ENCODE results near the gene MAP2K6.

The MAP2K6 gene

DNA sequence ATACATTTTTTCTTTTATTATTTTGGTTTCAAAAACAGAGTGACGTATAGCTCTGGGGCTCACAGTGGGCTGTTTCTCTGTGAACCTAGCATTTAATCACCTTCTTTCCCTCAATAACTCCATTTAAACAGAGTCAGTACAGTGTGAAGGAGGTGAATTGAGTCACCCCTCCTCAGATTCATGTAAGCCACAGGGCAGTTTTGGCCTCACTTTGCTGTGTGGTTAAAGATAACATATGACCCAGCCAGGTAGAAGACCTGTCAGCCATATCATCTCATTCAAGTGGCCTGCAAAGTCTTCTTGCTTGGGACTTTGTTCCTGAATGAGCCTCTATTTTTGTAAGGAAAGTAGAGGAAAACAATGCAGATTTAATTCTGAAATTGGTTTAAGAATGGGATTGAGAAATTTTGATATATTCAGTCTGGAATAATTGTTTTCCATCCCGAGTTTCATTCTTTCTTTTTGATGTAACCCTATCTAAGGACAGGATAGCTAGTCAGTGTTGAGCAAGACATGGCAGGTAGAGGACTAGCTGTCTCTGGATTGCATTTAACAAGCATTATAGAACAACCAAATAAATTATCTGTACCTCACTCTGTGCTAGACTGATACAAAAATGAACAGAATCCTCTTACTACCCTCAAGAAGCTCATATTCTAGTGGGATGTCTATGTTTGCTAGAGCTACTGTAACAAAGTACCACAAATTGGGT, 13.1 kb downstream of the MAP2K6 start:
- no peak for DNase-seq

DNA sequence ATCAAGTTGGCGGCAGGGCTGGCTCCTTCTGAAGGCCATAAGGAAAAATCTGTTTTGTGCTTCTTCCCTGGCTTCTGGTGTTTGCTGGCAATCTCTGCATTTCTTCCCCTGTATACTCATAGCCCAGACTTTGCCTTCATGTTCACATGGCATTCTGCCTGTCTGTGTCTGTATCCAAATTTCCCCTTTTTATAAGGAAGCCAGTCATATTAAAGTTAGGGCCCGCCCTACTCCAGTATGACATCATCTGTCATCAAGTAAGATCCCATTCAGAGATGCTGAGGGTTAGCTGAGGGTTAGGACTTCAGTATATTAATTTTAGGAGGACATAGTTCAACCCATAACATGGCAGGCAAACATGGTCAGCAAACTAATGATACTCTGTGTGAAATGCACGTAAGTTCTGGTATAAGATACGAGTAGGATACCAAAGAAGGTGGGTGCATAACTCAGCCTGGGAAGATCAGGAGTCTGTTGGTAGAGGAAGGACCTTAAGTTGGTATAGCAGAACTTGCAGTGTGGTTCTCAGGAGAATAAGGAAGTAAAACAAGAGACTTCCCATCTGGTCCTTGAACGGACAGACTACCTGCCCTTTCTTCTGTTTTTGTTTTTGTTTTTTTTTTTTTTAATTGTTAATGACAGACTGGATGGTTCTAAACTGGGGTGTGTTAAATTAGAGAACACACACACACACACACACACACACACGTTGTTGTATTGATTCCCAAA, 13.9 kb downstream of the MAP2K6 start:
- no peak for DNase-seq

DNA sequence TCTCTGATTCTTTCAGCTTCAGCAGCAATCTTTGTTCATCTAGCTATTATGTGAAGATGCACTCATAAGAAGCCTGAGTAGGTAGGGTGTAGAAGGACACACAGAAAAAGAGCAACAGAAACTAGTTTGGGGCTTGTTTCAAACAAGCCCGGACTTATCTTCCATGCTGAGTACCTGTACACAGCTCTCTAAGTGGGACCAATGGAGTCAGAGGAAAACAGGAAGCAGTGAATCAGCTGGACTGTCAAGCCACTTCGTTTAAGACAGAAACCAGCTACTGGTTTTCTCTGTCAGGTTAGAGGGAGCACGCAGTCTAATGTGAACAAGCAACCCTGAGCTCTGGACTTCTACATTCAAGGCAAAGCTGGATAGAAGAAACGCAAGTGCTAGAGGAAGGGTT, 16.0 kb downstream of the MAP2K6 start:
- DNase-seq = peak; percentile 4

DNA sequence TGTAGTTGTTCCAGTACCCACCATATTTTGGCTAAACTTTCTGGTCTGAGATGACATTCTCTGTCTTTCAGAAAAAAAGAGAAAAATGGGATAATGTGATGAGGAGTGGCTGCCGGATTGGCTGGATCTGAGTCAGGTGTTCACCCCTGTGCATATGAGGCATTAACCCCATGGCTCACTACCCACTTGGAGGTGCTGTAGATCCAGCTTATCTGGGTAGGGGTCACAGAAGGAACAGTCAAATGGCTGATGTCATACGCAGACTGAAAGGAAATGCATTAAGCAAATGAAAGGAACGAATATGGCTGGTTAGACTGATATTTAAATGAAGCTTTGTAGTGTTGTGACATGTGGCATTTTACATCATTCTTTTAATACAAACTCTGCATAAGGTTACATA, 17.3 kb downstream of the MAP2K6 start:
- DNase-seq = no peak

DNA sequence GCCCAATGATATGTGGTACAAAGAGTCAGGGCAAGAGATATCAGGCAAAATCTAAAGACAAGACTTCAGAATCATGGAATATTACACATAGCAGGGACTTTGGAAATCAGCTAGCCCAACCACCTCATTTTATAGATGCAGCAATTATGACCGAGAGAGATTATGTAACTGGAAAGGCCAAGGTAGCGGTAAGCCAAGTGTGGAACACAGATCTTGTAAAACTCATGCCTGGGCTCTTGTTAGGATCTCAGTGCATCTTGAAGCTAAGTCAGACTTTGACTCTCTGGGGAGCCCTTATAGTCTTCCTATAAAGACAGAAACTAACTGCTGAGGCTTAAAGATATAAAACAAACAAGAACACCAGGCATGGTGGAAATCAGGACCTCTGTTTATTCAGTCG, 18.6 kb downstream of the MAP2K6 start:
- DNase-seq = no peak

DNA sequence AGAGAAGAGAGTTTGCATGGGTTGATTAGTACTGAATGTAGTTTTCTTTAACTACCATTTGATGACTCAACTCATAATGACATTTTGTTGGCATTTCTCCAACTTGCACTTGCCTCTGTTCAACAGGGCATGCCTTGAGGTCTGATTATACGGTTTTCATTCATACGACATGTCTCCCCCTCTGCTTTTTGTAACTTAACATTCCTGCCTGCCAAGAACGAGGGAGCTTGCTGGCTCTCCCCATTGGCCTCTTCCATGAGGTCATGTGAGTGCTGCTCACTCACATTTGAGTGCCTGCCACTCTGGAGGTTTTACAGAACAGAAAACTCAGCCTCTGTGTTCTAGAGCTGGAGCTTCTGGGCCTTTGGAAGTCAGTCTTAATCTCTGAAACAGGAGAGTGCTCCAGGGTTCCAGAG, 19.7 kb downstream of the MAP2K6 start:
- peak; percentile 28 for DNase-seq

DNA sequence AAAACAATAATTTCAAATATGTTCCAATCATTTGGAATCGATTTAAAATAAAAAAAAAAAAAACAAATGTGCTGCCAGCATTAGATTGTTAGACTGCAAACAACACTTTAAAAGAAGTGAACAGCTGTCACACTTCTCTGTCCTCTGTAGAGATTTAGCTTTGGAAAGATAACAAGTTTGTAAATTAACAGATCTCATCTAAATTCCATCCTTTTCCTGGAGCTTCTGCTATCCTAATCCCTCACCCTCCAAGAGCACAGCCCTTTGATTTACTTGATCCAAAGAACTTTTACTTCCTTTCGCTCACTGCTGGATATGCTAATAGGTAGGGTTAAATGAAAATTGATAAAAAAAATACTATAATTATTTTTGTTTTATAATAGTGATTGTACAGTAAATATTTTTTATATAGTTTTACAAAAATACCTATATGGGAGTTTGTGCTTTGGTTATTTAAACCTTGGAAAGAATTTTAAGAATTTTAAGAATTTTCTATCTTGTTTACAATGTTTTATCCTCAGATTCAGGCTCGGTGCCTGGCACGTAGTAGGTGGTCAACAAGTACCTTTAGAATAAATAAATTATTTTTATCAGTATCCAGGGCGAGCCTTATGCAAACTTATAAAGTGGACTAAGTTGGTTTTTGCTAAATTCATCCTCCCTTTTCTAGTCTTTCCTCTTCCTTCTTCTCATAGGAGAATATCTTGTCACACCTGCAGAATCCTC, 21.6 kb downstream of the MAP2K6 start:
- no peak for DNase-seq

DNA sequence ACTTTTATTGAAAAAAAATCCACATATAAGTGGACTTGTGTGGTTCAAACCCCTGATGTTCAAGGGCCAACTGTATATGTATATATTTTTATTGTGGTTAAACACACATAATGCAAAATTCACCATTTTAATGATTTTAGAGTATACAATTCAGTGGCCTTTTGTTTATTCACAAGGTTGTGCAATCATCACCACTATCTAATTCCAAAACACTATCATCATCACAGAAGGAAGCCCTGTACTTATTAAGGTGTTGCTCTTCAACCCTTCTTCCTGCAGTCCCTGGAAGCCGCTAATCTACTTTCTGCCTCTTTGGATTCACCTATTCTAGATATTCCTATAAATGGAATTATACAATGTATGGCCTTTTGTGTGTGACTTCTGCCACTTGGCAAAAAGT, 23.0 kb downstream of the MAP2K6 start:
- DNase-seq = no peak

DNA sequence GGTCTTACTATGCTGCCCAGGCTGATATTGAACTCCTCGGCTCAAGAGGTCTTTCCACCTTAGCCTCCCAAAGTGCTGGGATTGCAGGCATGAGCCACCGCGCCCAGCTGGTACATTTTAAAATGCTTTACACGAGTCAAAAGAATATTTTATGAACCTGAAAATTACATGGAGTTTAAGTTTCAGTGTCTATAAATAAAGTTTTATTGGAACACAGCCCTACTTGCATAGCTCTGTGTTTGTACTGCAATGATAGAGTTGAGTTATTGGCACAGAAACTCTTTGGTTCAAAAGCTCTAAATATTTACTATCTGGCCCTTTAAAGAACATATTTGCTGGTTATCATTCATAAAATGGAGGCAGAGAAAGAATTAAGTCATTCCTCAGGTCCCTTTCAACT, 24.3 kb downstream of the MAP2K6 start:
- DNase-seq = no peak

DNA sequence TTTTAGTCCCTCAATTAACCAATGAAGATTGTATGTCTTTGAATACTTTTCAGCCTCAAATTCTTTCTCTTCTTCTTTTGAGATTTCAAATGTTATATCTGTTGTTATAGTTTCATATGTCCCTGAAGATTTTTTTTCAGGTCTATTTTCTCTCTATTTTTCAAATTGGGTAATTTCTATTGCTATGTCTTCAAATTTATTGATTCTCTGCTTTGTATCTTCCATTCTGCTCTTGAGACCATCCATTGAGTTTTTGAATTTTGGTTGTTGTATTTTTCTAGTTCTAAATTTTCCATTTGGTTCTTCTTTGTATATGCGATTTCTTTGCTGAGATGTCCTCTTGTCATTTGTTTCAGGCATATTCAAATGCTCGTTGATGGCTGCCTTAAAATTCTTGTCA, 26.7 kb downstream of the MAP2K6 start:
- no peak for DNase-seq

DNA sequence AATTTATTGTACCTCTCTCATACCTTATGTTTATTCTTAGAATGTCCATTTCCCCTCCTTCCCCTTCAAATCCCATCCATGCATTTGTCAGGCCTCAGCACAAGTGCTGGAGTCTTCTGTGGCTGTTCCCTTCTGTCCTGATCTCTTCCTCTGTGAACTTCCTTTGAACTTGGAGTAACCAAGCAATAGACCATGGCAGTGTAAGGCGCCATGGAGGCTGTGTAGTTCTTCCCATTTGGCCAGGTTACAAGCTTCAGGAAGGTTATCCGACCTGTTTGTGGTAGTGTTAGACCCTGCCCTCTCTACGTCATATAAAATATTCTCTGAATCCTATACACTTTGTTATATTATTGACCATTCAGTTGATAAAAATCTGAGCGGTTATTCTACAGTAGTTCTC, 28.6 kb downstream of the MAP2K6 start:
- DNase-seq = no peak

DNA sequence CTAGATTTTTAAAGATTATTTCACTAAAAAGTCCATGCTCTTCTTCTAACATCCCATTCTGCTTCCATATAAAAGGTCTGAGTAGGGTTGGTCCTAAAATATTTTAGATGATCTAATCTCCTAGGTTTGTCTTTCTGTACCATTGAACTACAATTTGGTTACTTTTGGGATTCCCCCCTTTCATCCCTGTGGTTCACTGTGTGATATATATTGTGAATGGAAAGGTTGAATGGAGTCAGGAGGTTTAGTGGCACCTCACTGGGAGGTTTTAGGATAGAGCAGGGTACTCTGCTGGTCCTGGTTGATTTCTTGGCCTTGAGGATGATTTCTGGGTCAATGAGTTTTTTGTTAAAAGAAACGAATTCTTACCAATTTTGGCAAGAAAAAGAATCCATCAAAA, 29.5 kb downstream of the MAP2K6 start:
- DNase-seq = no peak

DNA sequence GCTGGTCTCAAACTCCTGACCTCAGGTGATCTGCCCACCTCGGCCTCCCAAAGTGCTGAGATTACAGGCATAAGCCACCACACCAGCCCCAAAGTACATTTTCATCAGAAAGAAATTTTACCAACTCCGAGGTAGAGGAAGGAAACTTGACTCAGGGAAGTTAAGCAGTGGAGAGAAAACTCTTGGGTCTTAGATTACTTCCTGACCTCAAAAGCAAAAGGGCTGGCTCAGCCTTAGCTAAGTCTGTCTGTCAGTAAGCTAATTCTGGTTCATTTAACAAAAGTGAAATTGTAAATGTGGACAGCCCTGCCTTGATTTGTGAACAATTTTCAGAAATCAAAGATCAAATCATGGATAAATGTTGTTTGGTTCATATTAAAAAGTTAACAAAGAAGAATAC, 30.6 kb downstream of the MAP2K6 start:
- DNase-seq = no peak

DNA sequence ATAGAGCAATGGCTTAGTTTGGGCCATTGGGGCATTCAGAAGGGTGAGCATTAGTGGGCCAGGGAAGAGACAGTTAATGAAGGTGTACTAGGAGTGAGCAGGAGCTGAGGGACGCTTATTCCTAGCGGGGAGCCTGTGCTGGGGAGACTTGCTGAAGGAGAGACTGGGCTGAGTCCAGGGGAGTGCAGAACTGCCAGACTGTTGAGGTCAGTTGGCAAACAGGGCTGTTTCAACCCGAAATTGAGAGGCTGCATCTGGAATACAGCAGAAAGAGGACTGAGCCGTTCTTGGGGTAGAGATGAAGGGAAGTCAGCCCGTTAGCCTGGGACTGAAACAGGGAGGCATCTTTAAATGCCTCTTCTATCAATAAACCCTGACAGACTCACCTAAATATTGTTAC, 33.2 kb downstream of the MAP2K6 start:
- DNase-seq = no peak

DNA sequence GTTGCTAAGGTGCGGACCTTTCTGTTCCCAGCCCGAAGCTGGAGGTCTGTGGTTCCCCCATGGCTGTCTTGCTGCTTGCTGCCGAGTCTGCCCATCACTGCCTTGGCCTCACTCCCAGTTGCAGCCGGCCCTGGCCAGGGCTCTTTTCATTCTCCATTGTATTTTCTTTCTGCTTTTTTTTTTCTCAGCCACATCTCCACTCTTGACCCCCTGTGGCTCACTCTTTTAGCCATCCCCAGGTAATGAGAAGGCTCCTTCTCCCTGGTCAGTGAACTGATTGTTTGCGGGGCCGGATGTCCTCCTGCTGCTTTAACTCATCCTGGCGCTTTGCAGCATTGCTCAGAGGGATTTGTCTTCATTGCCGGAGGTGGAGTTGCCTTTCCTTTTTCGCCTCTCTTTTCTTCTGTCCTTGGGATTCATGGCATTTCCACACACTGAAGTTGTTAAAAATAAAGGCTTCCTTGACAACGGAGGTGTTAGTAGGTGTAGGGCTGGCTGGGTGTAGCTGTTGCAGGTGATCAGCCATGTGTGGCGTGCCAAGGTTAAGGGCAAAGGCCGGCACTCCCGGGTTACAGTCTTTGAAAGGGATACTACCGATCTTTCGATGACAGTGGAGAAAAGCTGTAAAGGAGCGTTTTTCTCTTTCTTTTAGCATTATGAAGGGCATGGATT, 34.1 kb downstream of the MAP2K6 start:
- DNase-seq = no peak

DNA sequence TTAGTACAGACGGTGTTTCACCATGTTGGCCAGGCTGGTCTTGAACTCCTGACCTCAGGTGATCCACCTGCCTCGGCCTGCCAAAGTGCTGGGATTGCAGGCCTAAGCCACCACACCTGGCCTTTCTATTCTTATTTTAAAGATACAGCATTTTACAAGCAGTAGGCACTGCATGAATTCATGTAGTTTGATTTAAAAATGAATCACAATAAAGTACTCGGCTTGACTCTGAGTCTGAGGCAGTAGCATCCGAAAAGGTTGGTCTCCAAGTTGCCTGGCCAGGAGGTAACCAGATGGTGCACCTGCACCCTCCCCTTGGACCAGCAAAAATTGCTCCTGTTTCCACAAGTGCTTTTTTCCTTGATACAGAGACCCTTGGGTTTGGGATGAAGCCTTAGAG, 35.6 kb downstream of the MAP2K6 start:
- DNase-seq = no peak

DNA sequence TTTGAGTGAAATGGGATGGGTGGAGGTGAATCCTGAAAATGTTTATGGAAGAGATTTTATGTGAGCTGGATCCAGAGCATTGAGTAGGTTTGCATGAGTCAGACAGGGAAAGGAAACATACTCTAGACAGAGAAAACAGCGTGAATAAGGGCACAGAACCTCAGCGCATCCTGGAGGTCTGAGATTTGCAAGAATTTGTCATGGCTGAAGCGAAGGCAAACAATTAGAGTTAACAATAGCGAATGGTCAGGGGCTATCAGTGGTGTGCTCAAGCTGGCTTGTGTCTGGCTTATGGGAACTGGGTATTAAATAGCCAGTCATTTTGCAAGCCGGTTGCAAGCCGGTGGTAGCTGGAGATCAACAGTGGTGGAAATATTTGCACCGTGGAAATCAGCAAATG, 36.4 kb downstream of the MAP2K6 start:
- no peak for DNase-seq

DNA sequence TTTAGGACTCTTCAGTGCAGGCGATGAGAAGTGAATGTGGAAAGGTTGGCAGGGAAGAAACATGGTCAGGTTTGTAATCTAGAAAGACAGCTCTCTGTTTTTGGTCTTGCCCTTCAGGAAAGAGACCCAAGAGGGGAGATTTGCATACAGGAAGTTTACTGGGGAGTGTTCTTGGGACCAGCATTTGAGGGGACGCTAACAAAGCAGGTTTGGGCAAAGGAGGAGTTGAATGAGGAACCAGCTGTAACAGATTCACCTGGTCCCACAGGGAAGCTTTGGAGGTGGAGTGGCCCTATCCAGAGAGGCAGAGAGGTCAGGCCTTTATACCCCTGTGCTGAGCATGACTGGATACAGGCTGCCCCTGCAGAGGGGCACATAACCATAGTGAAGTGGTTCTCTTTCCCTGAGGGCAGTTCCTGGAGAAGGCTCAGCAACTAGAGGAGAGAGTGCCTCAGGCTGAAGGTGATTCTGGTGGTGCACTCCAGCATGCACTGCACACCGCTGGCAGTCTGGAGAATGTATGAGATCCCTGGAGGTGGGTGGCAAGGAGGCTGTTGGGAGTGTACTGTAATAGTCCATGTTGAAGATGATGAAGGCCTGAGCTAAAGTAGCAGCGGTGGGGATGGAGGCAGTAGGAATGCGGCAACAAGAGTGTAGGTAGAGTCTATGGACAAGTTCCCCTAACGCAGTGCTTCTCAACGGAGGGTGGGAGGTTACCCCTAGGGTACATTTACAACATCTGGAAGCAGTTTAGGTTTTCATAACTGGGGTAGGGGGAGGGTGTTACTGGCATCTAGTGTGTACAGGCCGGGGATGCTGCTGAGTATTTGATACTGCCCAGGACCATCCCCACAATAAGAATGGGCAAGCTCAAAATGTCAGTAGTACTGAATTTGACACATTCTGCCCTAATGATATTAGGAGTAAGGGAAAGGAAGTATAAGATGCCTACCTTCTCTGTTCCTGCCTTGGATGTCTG, 37.2 kb downstream of the MAP2K6 start:
- no peak for DNase-seq

DNA sequence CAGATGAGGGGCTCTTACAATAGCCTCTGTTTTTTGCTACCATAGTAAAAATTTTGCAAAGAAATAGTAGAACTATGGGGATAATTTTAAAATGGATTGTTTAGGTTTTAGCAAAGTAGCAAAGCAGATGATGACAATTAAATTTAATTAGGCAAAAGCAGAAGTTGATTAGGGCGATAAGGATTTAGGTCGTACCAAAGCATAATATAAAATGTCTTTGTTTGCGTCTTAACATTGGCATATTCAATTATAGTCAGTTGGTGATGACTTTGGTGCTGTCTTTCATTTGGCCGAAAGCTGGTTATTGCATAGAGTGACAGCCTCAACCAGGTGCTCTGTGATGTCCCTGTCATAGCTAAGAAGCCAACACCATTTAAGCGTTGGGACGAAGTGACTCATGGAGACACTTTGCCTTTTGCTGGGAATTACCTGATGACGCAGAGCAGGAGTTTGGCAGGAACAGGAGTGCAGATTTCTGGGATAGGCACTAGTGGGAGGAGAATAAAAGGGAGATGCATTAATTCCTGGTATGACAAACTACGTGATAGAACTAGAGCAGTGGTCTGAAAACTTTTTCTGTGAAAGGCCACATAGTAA, 38.3 kb downstream of the MAP2K6 start:
- DNase-seq = no peak

DNA sequence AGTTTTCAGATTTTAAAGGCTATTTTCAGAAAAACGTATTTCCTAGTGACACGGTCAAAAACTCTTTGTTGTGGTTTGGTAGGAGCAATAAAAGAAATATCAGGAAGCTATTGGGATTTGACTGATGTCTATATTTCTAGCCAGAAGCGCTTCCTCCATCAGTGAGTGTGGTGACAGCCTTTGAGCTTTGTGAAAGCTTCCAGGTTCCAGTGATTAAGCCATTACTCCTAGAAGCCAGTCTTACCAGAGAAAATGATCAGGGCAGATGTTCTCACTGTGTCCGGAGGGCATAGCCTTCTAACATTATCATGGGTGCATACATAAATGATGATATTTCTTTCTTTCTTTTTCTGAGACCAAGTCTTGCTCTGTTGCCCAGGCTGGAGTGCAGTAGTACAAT, 39.6 kb downstream of the MAP2K6 start:
- no peak for DNase-seq

DNA sequence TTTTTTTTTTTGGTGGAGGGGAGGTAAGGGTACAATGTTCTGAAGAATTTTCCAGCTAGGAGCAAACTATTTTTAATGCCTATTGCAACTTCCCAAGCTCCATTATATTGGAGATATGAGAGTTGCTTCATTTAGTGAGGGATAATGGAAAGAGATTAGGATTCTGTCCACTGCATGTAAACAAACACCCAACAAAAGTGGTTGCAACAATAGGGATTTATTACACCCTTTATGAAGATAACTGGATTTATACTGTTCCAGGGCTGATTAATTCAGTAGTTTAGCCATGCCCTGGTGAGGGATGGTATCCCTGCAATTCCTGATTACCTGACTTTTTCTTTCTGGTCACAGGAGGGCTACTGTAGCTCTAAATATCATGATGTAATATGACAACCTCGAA, 40.5 kb downstream of the MAP2K6 start:
- DNase-seq = no peak

DNA sequence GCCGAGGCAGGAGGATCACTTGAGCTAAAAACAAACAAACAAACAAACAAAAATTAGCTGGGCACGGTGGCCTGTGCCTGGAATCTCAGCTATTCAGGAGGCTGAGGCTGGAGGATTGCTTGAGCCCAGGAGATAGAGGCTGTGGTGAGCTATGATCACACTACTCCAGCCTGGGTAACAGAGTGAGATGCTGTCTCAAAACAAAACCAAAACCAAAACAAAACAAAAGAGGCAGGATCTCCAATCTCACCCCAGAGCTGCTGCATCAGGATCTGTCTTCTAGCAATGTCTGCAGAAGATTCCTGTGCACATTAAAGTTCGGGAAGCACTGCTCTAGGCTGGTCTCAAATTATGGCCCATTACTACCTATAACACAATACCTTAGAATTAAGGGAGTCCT, 43.1 kb downstream of the MAP2K6 start:
- no peak for DNase-seq
